Hindlimb muscle (tissue), 1 donor: ENCODE results near the gene HOXD8. TPM values are rescaled to one million over a fixed set of nuclear protein-coding genes. Genes with fewer than 3 reads are reported as not detected.

Source experiments
- DNase-seq: peaks from one replicate; pipeline ENCODE4 v3.0.0-alpha.2; 2013
- polyA plus RNA-seq: library from polyadenylated mRNA; unstranded; fragments of 120-200 nt; gene quantifications from one replicate; pipeline ENCODE4 v1.2.1, GENCODE V29; 2013; ENCODE audit not compliant: insufficient read length

The HOXD8 gene
- polyA plus RNA-seq, 1 donor, result 45.0 TPM

- DNase-seq, result no peak
Observed at GRCh38 chr2:176091329-176092258, 37.9 kb upstream of the HOXD8 start.

- DNase-seq, result no peak
Observed at GRCh38 chr2:176092270-176093144, 37.0 kb upstream of the HOXD8 start, which contains the start of gene HOXD13. TSS of gene HOXD13 (plus strand) at chr2:176092721. CDS start at chr2:176092891, 170 bp downstream.

GRCh38 chr2:176093145-176093897 is 36.2 kb upstream of the HOXD8 start:
- DNase-seq, result no peak

- no peak for DNase-seq
Observed at GRCh38 chr2:176093898-176094249, 35.6 kb upstream of the HOXD8 start.

GRCh38 chr2:176094349-176094748 is 35.2 kb upstream of the HOXD8 start:
- DNase-seq, result no peak

- no peak for DNase-seq
Observed at GRCh38 chr2:176095421-176095820, 34.1 kb upstream of the HOXD8 start.

- DNase-seq, result no peak
Observed at GRCh38 chr2:176096243-176096985, 33.1 kb upstream of the HOXD8 start.

- DNase-seq, result no peak
Observed at GRCh38 chr2:176096986-176097819, 32.3 kb upstream of the HOXD8 start.

GRCh38 chr2:176097820-176098365 is 31.6 kb upstream of the HOXD8 start:
- no peak for DNase-seq

GRCh38 chr2:176098366-176099158 is 30.9 kb upstream of the HOXD8 start:
- DNase-seq, result no peak

- no peak for DNase-seq
Observed at GRCh38 chr2:176099159-176099727, 30.3 kb upstream of the HOXD8 start.

GRCh38 chr2:176099728-176100546 is 29.6 kb upstream of the HOXD8 start, which contains the start of gene HOXD12:
TSS of gene HOXD12 (plus strand) at chr2:176099795. CDS start at chr2:176099802, 7 bp downstream.
- DNase-seq, result no peak

- no peak for DNase-seq
Observed at GRCh38 chr2:176100547-176101140, 28.9 kb upstream of the HOXD8 start.

GRCh38 chr2:176101216-176101830 is 28.2 kb upstream of the HOXD8 start:
- no peak for DNase-seq

GRCh38 chr2:176101842-176102241 is 27.7 kb upstream of the HOXD8 start:
- no peak for DNase-seq

GRCh38 chr2:176102309-176102866 is 27.1 kb upstream of the HOXD8 start:
- no peak for DNase-seq

- no peak for DNase-seq
Observed at GRCh38 chr2:176103194-176103593, 26.3 kb upstream of the HOXD8 start.
